HepG2 (cell line): ENCODE data around the gene KLC3. TPM values are rescaled to one million over a fixed set of nuclear protein-coding genes. Genes with fewer than 3 reads are reported as not detected.
A peak's percentile ranks its signal among the peaks of the same experiment; 100 is the strongest.

Source experiments
- ATAC-seq: fragments of 200-7000 bp; cut with Tn5 transposase; 3 replicates; pipeline ENCODE4 v1.9.1; 2020; ENCODE audit warnings: mild to moderate bottlenecking, moderate library complexity
- BruUV-seq: library from RNA; stranded (reverse); fragments of 400-500 nt; replicated peaks from 2 replicates; lab custom pipeline; 2021; lab: Mats Ljungman, UMichigan
- CTCF ChIA-PET: fragments of 300-600 bp; formaldehyde crosslinking; extraction: SDS; loops from one replicate; lab custom pipeline; 2021; ENCODE audit warnings: low total read pairs, inconsistent platforms, low intra/inter-chr PET ratio; lab: Yijun Ruan, JAX
- POLR2A ChIA-PET: fragments of 350-600 bp; sonication (Branson Sonifier 250); formaldehyde crosslinking; loops from one replicate; lab custom pipeline; 2020; ENCODE audit warnings: antibody characterized with exemption, inconsistent platforms; lab: Yijun Ruan, JAX
- DNase-seq: peaks from one replicate; pipeline ENCODE4 v3.0.0-alpha.2; 2015; ENCODE audit warnings: low spot score
- FAIRE-seq: peaks from 3 replicates; lab custom pipeline; 2011; peaks lifted over from hg19 to GRCh38; lab: Jason Lieb, UNC
- H2AFZ ChIP-seq: one replicate; pipeline ENCODE4 v1.6.1; 2011; ENCODE audit warnings: low read length, inconsistent platforms
- H3K27ac ChIP-seq: fragments of 300-600 bp; 3 replicates; pipeline ENCODE4 v1.8.0; 2011; ENCODE audit warnings: mixed run types, mild to moderate bottlenecking, mixed read lengths, low read length, inconsistent platforms; ENCODE audit not compliant: insufficient read depth; ENCODE audit errors: extremely low read length
- H3K27me3 ChIP-seq, 2 experiments: fragments of 200-600 bp in 1 of 2; 2 replicates in 1 of 2; 3 replicates in 1 of 2; pipeline versions ENCODE4 v1.6.0 to v1.8.0; 2011; ENCODE audit warnings: low read length in 2 of 2, mild to moderate bottlenecking in 2 of 2, moderate library complexity in 2 of 2, inconsistent platforms in 1 of 2; ENCODE audit not compliant: insufficient read depth in 2 of 2, control insufficient read depth in 1 of 2
- H3K36me3 ChIP-seq, 2 experiments: fragments of 200-600 bp in 1 of 2; replicated peaks in 1 of 2; 2 replicates in 1 of 2; 3 replicates in 1 of 2; pipeline versions ENCODE4 v1.5.1 to v1.8.0; 2011; ENCODE audit warnings: low read length in 2 of 2, inconsistent platforms in 1 of 2; ENCODE audit not compliant: insufficient read depth in 2 of 2, control insufficient read depth in 1 of 2
- H3K4me1 ChIP-seq: 2 replicates; pipeline ENCODE4 v1.5.1; 2012; ENCODE audit warnings: low read length, inconsistent platforms; ENCODE audit not compliant: insufficient read depth
- H3K4me2 ChIP-seq: 2 replicates; pipeline ENCODE4 v1.6.0; 2011; ENCODE audit warnings: low read depth, low read length, inconsistent platforms
- H3K4me3 ChIP-seq, 3 experiments: fragments of 200-600 bp in 1 of 3; sonication (generic), shearing (Covaris generic) in 1 of 3; replicated peaks in 1 of 3; 2 replicates each; pipeline ENCODE4 v1.5.1; 2011 to 2016; ENCODE audit warnings: low read length in 3 of 3, inconsistent platforms in 2 of 3, low read depth in 2 of 3, mild to moderate bottlenecking in 2 of 3, control low read depth in 1 of 3, mixed read lengths in 1 of 3; ENCODE audit not compliant: insufficient read depth in 1 of 3
- H3K79me2 ChIP-seq: one replicate; pipeline ENCODE4 v1.6.1; 2011; ENCODE audit warnings: low read length, inconsistent platforms; ENCODE audit not compliant: insufficient read depth
- H3K9ac ChIP-seq: 2 replicates; pipeline ENCODE4 v1.6.0; 2011; ENCODE audit warnings: mild to moderate bottlenecking, low read depth, low read length, inconsistent platforms; ENCODE audit not compliant: insufficient read depth
- H3K9me3 ChIP-seq: 2 replicates; pipeline ENCODE4 v1.5.1; 2012; ENCODE audit warnings: mild to moderate bottlenecking, low read length
- H4K20me1 ChIP-seq: 2 replicates; pipeline ENCODE4 v1.6.0; 2011; ENCODE audit warnings: inconsistent platforms, mild to moderate bottlenecking, low read length, moderate library complexity; ENCODE audit not compliant: insufficient read depth
- CC2D1A ChIP-seq: sonication (generic); formaldehyde crosslinking; IDR thresholded peaks from 2 replicates; pipeline ENCODE4 v1.8.1; 2023; ENCODE audit warnings: mild to moderate bottlenecking, missing genetic modification reagents
- ELF1 ChIP-seq: sonication (generic); formaldehyde crosslinking; IDR thresholded peaks from 2 replicates; pipeline ENCODE4 v1.4.0; 2020; ENCODE audit warnings: missing genetic modification reagents
- FOXC1 ChIP-seq: sonication (generic); formaldehyde crosslinking; IDR thresholded peaks from 2 replicates; pipeline ENCODE4 v1.8.0; 2022; ENCODE audit warnings: mild to moderate bottlenecking, missing genetic modification reagents, borderline replicate concordance
- FOXK1 ChIP-seq: sonication (generic); formaldehyde crosslinking; IDR thresholded peaks from 2 replicates; pipeline ENCODE4 v1.4.0; 2020; ENCODE audit warnings: low read depth, missing genetic modification reagents, borderline replicate concordance
- FUBP1 ChIP-seq: sonication (generic); formaldehyde crosslinking; IDR thresholded peaks from 2 replicates; pipeline ENCODE4 v1.5.1; 2020; ENCODE audit warnings: missing genetic modification reagents, mild to moderate bottlenecking, borderline replicate concordance
- GTF2F1 ChIP-seq: fragments of 150-350 bp; IDR thresholded peaks from 2 replicates; pipeline ENCODE4 v1.6.1; 2014; ENCODE audit warnings: low read length
- MXD1 ChIP-seq: sonication (generic); formaldehyde crosslinking; IDR thresholded peaks from 2 replicates; pipeline ENCODE4 v1.4.0; 2020; ENCODE audit warnings: mild to moderate bottlenecking, missing genetic modification reagents
- NCOA5 ChIP-seq: sonication (generic); formaldehyde crosslinking; IDR thresholded peaks from 2 replicates; pipeline ENCODE4 v1.4.0; 2020; ENCODE audit warnings: missing genetic modification reagents
- TBX3 ChIP-seq: fragments of 450-650 bp; IDR thresholded peaks from 2 replicates; pipeline ENCODE4 v1.6.1; 2017; ENCODE audit warnings: antibody characterized with exemption, mild to moderate bottlenecking, inconsistent platforms, borderline replicate concordance
- ZFP36L1 ChIP-seq: sonication (generic); formaldehyde crosslinking; IDR thresholded peaks from 2 replicates; pipeline ENCODE4 v1.8.0; 2022; ENCODE audit warnings: mild to moderate bottlenecking, missing genetic modification reagents, moderate library complexity
- ZNF260 ChIP-seq: sonication (generic); formaldehyde crosslinking; IDR thresholded peaks from 2 replicates; pipeline ENCODE4 v1.4.0; 2020; ENCODE audit warnings: missing genetic modification reagents, low read depth, mild to moderate bottlenecking, borderline replicate concordance
- ZNF329 ChIP-seq: sonication (generic); formaldehyde crosslinking; IDR thresholded peaks from 2 replicates; pipeline ENCODE4 v1.9.0; 2021; ENCODE audit warnings: low read depth, mild to moderate bottlenecking, missing genetic modification reagents
- ZNF331 ChIP-seq: sonication (generic); formaldehyde crosslinking; IDR thresholded peaks from 2 replicates; pipeline ENCODE4 v1.4.0; 2020; ENCODE audit warnings: missing genetic modification reagents
- ZNF354B ChIP-seq: sonication (generic); formaldehyde crosslinking; IDR thresholded peaks from 2 replicates; pipeline ENCODE4 v1.8.0; 2022; ENCODE audit warnings: mild to moderate bottlenecking, missing genetic modification reagents
- ZNF431 ChIP-seq: sonication (generic); formaldehyde crosslinking; IDR thresholded peaks from 2 replicates; pipeline ENCODE4 v1.9.0; 2022; ENCODE audit warnings: missing genetic modification reagents, low read depth, mild to moderate bottlenecking, borderline replicate concordance
- ZNF614 ChIP-seq: IDR thresholded peaks from 2 replicates; pipeline ENCODE4 v1.6.1; 2018; ENCODE audit warnings: missing biosample characterization, missing genetic modification reagents, inconsistent platforms, borderline replicate concordance
- WGBS: methylation state at CpG from one replicate; pipeline ENCODE4 v1.1.6; 2017; ENCODE audit warnings: low lambda C conversion rate; 5-methylcytosine and 5-hydroxymethylcytosine counted together
- in situ Hi-C: cut with HindIII; loops from 2 replicates; pipeline ENCODE4 v1.10.0; 2017; ENCODE audit warnings: low pct_unique_long_range_greater_than_20kb; ENCODE audit not compliant: extremely low pct_ligation_motif_present
- intact Hi-C: fragments of 100-400 bp; cut with micrococcal nuclease; formaldehyde crosslinking; loops from one replicate; pipeline ENCODE4 v1.10.0; 2022; ENCODE audit not compliant: unreplicated experiment
- polyA plus RNA-seq, 8 experiments: library from polyadenylated mRNA; depleted of rRNA in 3 of 8; stranded (reverse) in 7 of 8; unstranded in 1 of 8; fragments of >200 nt; fragmentation: Illumina TruSeq in 4 of 8; extraction: Trizol in 4 of 8; gene quantifications; 2 replicates each; pipeline versions ENCODE4 v1.2.1 to v1.2.3, GENCODE V29; 2011 to 2016; ENCODE audit warnings: low read depth in 4 of 8, missing spikeins in 1 of 8, mixed read lengths in 1 of 8; ENCODE audit not compliant: insufficient read depth in 1 of 8
- total RNA-seq, 5 experiments: library from RNA; depleted of rRNA; stranded (reverse); fragments of >200 nt; fragmentation: Illumina TruSeq; extraction: Trizol; gene quantifications; 2 replicates each; pipeline ENCODE4 v1.2.3, GENCODE V29; 2016; ENCODE audit warnings: low read depth in 1 of 5
- TF ChIP-seq, protein P1 (sequence below): sonication (generic); formaldehyde crosslinking; IDR thresholded peaks from 2 replicates; pipeline ENCODE4 v1.5.1; 2020; ENCODE audit warnings: mild to moderate bottlenecking, moderate library complexity, missing genetic modification reagents
- TF ChIP-seq, protein P2 (sequence below): sonication (generic); formaldehyde crosslinking; IDR thresholded peaks from 2 replicates; pipeline ENCODE4 v1.4.0; 2020; ENCODE audit warnings: missing genetic modification reagents, borderline replicate concordance

The KLC3 gene
- total and polyA plus RNA-seq, 2 of the 13 experiments (the other 11 are each of a cell fraction or from before 2014, with no cell fraction given): 0.13 TPM; not detected in 1

GRCh38 chr19:45370410-45371204 lies 30.1 kb downstream of the KLC3 start, which contains the start of gene ERCC2:
ERCC2 (minus strand) TSS chr19:45370573; CDS start chr19:45370540, 33 bp downstream.
- peaks cover 4 to 11% of the 10 kb centered on the region in 2 experiments; a peak in 4 of 5 replicates for H3K36me3 ChIP-seq
- DNase-seq (peak; percentile 96), FAIRE-seq (peak; percentile 87), ATAC-seq (peak; percentile 99)
- H3K9ac ChIP-seq: peak within 1 kb of the TSS; percentile 88
- WGBS: 5% methylated on average over 32 of the region's 55 CpGs
- H3K4me1 ChIP-seq: peaks cover 32% of the 10 kb centered on the region
- ChIA-PET CTCF (no interaction called here), POLR2A (interaction anchor here (0.6 to 1.7 kb wide), 4 partner anchors 8 to 399 kb away, joined by 3 to 4 read pairs (median 4); partner anchors contain the start of genes BLOC1S3, PPP1R13L and TRAPPC6A)
- peak within 1 kb of the TSS; percentile 84 to 95 (median 86) for H3K4me3 ChIP-seq
- H3K27me3 ChIP-seq: no peaks in the 10 kb centered on the region
- TSS peak; percentile 99 for BruUV-seq
- H3K27ac ChIP-seq: peak within 1 kb of the TSS; percentile 94
- intact Hi-C loops: no loop called here
- no peak within 1 kb of the TSS for H2AFZ ChIP-seq
- H3K9me3 ChIP-seq: no peaks in the 10 kb centered on the region
- in situ Hi-C loops: no loop called here
- peak within 1 kb of the TSS; percentile 75 for H3K4me2 ChIP-seq
- H3K79me2 ChIP-seq: peaks cover 8% of the 10 kb centered on the region
- peaks cover 4% of the 10 kb centered on the region; the same call in 1 of the 2 replicates for H4K20me1 ChIP-seq
- TF ChIP-seq TBX3 (no peak), ZNF329 (no peak), ZFP36L1 (no peak), CC2D1A (CRISPR knock-in tag) (no peak), GTF2F1 (no peak), NCOA5 (CRISPR knock-in tag) (no peak), ZNF614 (CRISPR knock-in tag) (peak; percentile 97), MXD1 (CRISPR knock-in tag) (0 out of 2 replicates have a peak, but pooled peaks have one; percentile 13), ZNF431 (CRISPR knock-in tag) (no peak), ZNF354B (no peak), FOXK1 (CRISPR knock-in tag) (peak; percentile 68; the same call in 1 of the 2 replicates), ZNF331 (CRISPR knock-in tag) (no peak), FOXC1 (CRISPR knock-in tag) (no peak), ZNF260 (CRISPR knock-in tag) (no peak), FUBP1 (CRISPR knock-in tag) (no peak), ELF1 (CRISPR knock-in tag) (peak; percentile 11; the same call in 1 of the 2 replicates)
- TF ChIP-seq, protein P1, sequence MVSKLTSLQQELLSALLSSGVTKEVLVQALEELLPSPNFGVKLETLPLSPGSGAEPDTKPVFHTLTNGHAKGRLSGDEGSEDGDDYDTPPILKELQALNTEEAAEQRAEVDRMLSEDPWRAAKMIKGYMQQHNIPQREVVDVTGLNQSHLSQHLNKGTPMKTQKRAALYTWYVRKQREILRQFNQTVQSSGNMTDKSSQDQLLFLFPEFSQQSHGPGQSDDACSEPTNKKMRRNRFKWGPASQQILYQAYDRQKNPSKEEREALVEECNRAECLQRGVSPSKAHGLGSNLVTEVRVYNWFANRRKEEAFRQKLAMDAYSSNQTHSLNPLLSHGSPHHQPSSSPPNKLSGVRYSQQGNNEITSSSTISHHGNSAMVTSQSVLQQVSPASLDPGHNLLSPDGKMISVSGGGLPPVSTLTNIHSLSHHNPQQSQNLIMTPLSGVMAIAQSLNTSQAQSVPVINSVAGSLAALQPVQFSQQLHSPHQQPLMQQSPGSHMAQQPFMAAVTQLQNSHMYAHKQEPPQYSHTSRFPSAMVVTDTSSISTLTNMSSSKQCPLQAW (CRISPR knock-in tag): 0 out of 2 replicates have a peak, but pooled peaks have one; percentile 18
- TF ChIP-seq, protein P2, sequence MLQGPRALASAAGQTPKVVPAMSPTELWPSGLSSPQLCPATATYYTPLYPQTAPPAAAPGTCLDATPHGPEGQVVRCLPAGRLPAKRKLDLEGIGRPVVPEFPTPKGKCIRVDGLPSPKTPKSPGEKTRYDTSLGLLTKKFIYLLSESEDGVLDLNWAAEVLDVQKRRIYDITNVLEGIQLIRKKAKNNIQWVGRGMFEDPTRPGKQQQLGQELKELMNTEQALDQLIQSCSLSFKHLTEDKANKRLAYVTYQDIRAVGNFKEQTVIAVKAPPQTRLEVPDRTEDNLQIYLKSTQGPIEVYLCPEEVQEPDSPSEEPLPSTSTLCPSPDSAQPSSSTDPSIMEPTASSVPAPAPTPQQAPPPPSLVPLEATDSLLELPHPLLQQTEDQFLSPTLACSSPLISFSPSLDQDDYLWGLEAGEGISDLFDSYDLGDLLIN (CRISPR knock-in tag): no peak
